Mononuclear cell (primary cell): ENCODE data around the gene APBA2. TPM values are rescaled to one million over a fixed set of nuclear protein-coding genes. Genes with fewer than 3 reads are reported as not detected.

Experiments used
- H3K27me3 ChIP-seq: 2 replicates; pipeline ENCODE4 v1.6.0; 2011; ENCODE audit warnings: low read length, control low read depth; ENCODE audit not compliant: insufficient read depth
- H3K4me1 ChIP-seq: 2 replicates; pipeline ENCODE4 v1.5.1; 2011; ENCODE audit warnings: mild to moderate bottlenecking, low read length, control low read depth; ENCODE audit not compliant: insufficient read depth
- H3K4me3 ChIP-seq: 2 replicates; pipeline ENCODE4 v1.5.1; 2011; ENCODE audit warnings: mild to moderate bottlenecking, low read length, moderate library complexity
- H3K9me3 ChIP-seq: 2 replicates; pipeline ENCODE4 v1.5.1; 2011; ENCODE audit warnings: low read depth, mild to moderate bottlenecking, control low read depth, low read length
- total RNA-seq: library from RNA; depleted of rRNA; stranded (reverse); fragments of >200 nt; gene quantifications from one replicate; pipeline ENCODE4 v1.2.3, GENCODE V29; 2012

The APBA2 gene
- total RNA-seq, 1 donor: 78.6 TPM

DNA sequence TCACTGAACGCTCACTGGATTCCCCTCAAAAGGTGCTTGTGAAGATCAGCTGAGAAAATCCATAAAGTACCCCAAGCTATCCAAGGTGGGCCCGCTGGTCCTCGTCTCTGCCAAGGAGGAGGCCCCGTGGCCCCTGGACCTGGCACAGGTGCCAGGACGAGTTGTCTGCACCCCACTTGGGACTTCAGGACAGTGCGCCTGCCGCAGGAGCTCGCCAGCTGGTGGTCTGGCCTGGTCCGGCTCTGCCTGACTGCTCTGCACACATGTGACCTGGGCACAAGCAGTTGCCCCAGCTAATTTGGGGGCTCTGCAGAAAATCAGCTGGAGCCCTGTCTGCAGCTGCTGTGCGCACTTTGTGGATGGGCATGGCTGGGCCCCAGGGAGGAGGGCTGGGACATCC, 224.0 kb downstream of the APBA2 start:
- no peaks in the 10 kb centered on the region for H3K9me3 ChIP-seq
- H3K27me3 ChIP-seq: no peaks in the 10 kb centered on the region
- H3K4me3 ChIP-seq: no peak overlapping the region
- no peaks in the 10 kb centered on the region for H3K4me1 ChIP-seq

DNA sequence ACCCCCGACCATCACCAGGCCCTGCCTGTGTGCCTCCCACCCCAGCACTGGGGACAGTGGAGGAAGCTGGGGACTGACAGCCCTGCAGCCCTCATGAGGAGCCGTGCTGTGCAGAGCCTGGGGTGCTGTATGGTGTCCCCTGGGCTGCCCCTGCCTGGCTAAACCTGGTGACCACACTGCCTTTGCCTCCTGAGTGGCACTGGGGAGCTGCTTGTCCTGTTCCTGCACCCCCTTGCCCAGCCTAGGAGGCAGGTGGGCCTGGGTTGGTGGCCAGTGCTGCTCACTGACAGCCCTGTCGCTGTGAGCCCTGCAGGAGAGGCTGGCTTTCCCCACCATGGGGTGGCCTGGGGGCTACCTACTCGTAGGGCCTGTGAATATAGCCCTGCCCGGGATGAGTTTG, 224.4 kb downstream of the APBA2 start:
- H3K9me3 ChIP-seq: no peaks in the 10 kb centered on the region
- H3K4me3 ChIP-seq: no peak overlapping the region
- no peaks in the 10 kb centered on the region for H3K4me1 ChIP-seq
- H3K27me3 ChIP-seq: no peaks in the 10 kb centered on the region

DNA sequence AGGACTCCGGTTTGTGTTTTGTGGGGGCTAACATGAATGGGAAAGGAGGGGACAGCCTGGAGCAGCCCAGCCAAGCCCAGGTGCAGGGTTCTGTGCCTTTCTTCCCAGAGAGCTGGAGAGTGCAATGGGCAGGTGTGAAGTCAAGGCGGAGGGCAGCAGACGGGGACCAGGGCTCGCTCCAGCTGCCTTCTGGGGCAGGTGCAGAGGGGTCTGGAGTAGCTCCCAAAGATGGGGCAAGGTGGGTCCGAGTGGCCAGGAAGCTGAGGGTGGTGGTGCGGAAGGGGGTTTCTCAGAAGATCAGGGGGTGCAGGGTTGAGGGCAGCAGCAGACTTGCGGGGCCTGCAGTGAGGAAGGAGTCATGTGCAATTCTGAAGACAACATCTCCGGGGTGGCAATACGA, 225.0 kb downstream of the APBA2 start:
- H3K4me1 ChIP-seq: no peaks in the 10 kb centered on the region
- no peak overlapping the region for H3K4me3 ChIP-seq
- H3K27me3 ChIP-seq: no peaks in the 10 kb centered on the region
- H3K9me3 ChIP-seq: no peaks in the 10 kb centered on the region

GRCh38 chr15:29111705-29112281, 226.0 kb downstream of the APBA2 start:
- Histone ChIP-seq H3K9me3 (no peaks in the 10 kb centered on the region), H3K4me3 (no peak overlapping the region), H3K27me3 (no peaks in the 10 kb centered on the region), H3K4me1 (no peaks in the 10 kb centered on the region)

GRCh38 chr15:29113336-29114220, 227.8 kb downstream of the APBA2 start:
- H3K9me3 ChIP-seq: no peaks in the 10 kb centered on the region
- H3K27me3 ChIP-seq: no peaks in the 10 kb centered on the region
- no peaks in the 10 kb centered on the region for H3K4me1 ChIP-seq
- H3K4me3 ChIP-seq: no peak overlapping the region

GRCh38 chr15:29114221-29115092, 228.7 kb downstream of the APBA2 start:
- Histone ChIP-seq H3K4me1 (no peaks in the 10 kb centered on the region), H3K4me3 (no peak overlapping the region), H3K27me3 (no peaks in the 10 kb centered on the region), H3K9me3 (no peaks in the 10 kb centered on the region)

- Histone ChIP-seq H3K9me3 (no peaks in the 10 kb centered on the region), H3K27me3 (no peaks in the 10 kb centered on the region), H3K4me3 (no peak overlapping the region), H3K4me1 (no peaks in the 10 kb centered on the region)
These were observed 229.6 kb downstream of the APBA2 start for GRCh38 chr15:29115093-29115991.

- Histone ChIP-seq H3K9me3 (no peaks in the 10 kb centered on the region), H3K4me3 (no peak overlapping the region), H3K4me1 (no peaks in the 10 kb centered on the region), H3K27me3 (no peaks in the 10 kb centered on the region)
These were observed 231.4 kb downstream of the APBA2 start for GRCh38 chr15:29116970-29117700.

GRCh38 chr15:29117778-29118177, 232.0 kb downstream of the APBA2 start:
- Histone ChIP-seq H3K9me3 (no peaks in the 10 kb centered on the region), H3K27me3 (no peaks in the 10 kb centered on the region), H3K4me3 (no peak overlapping the region), H3K4me1 (no peaks in the 10 kb centered on the region)

DNA sequence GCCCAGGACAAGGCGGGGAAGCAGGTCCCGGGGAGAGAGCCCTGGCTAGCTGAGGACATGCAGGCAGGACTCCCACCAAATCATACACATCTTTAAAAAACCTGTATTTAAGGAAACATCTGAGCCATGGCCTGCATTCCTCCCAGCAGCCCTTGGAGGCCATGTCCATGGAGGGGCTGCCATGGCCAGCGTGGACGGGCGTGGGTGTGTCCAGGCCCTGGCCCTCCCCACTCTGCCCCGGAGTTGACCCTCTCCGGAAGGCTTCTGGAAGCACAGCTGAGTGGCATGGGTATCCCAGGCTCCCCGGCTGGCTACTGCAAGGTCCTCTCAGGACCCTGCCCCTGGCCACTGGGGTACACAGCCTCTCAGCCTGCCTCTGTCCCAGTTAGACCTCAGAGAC, 234.1 kb downstream of the APBA2 start:
- no peaks in the 10 kb centered on the region for H3K4me1 ChIP-seq
- H3K27me3 ChIP-seq: no peaks in the 10 kb centered on the region
- H3K4me3 ChIP-seq: no peak overlapping the region
- no peaks in the 10 kb centered on the region for H3K9me3 ChIP-seq

GRCh38 chr15:29120593-29121368, 235.0 kb downstream of the APBA2 start:
- Histone ChIP-seq H3K9me3 (no peaks in the 10 kb centered on the region), H3K4me1 (no peaks in the 10 kb centered on the region), H3K4me3 (no peak overlapping the region), H3K27me3 (no peaks in the 10 kb centered on the region)

DNA sequence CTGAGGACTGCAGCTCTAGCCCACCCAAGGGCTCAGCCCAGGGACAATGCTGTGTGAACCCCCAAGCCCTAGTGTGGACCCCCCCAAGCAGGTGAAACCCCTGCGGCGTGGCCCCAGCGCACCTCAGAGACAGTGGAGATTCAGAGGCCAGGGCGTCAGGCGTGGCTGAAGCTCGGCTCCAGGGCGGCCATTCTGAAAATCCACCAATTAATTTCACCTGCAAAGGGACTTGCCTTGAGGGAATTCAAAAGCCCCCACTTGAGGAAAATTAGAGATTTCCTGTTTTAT, 235.5 kb downstream of the APBA2 start:
- H3K9me3 ChIP-seq: no peaks in the 10 kb centered on the region
- H3K4me1 ChIP-seq: no peaks in the 10 kb centered on the region
- H3K4me3 ChIP-seq: no peak overlapping the region
- H3K27me3 ChIP-seq: no peaks in the 10 kb centered on the region

- Histone ChIP-seq H3K4me3 (no peak overlapping the region), H3K9me3 (no peaks in the 10 kb centered on the region), H3K27me3 (no peaks in the 10 kb centered on the region), H3K4me1 (no peaks in the 10 kb centered on the region)
These were observed 236.1 kb downstream of the APBA2 start for GRCh38 chr15:29121907-29122306.
